Measurements from ENCODE around the gene STRADA. TPM values are rescaled to one million over a fixed set of nuclear protein-coding genes. Genes with fewer than 3 reads are reported as not detected.

STRADA gene
- 10 to 100 TPM; 15.7 to 37.1 TPM for total RNA-seq

- Histone ChIP-seq H3K9me3 (no peaks in the 10 kb centered on the region), H3K36me3 (peaks cover 0 to 5% of the 10 kb centered on the region in 2 donors), H3K4me1 (replicated peaks) (no peaks in the 10 kb centered on the region), H3K4me3 (peak within 1 kb of the TSS; percentile 77 to 89), H3K27me3 (replicated peaks; ENCODE audit: insufficient read depth) (no peaks in the 10 kb centered on the region), H3K27ac (peak within 1 kb of the TSS; percentile 99)
- peak; percentile 91 for TF ChIP-seq POLR2A (IDR thresholded peaks at IDR 0.05)
- TF ChIP-seq CTCF (IDR thresholded peaks at IDR 0.05): peak in 1 of 4 experiments; percentile 12
- peak; percentile 98 for TF ChIP-seq POLR2AphosphoS5 (IDR thresholded peaks at IDR 0.05)
- intact Hi-C loops (cut with DNase I): no loop called here
- 0% methylated on average over 61 of the region's 61 CpGs for WGBS
- peak; percentile 100 for DNase-seq (ENCODE audit: low spot score)
Measured at GRCh38 chr17:63741408-63742173, at the start of gene STRADA. TSS of gene STRADA (minus strand) at chr17:63741799. CDS start at chr17:63728369, 13,430 bp downstream.

- H3K9me3 ChIP-seq: no peaks in the 10 kb centered on the region
- WGBS: 94% methylated on average over 6 of the region's 6 CpGs
Measured at GRCh38 chr17:63790057-63790456, 48.5 kb upstream of the STRADA start.

GRCh38 chr17:63786971-63787711 lies 45.5 kb upstream of the STRADA start:
- no peak overlapping the region for H3K4me3 ChIP-seq
- WGBS: 96% methylated on average over 13 of the region's 13 CpGs
- peaks cover 0 to 3% of the 10 kb centered on the region in 2 donors for H3K36me3 ChIP-seq
- TF ChIP-seq POLR2AphosphoS5 (IDR thresholded peaks at IDR 0.05) (no peak), CTCF (IDR thresholded peaks at IDR 0.05) (no peak), POLR2A (IDR thresholded peaks at IDR 0.05) (no peak)
- no peaks in the 10 kb centered on the region for H3K9me3 ChIP-seq
- H3K27ac ChIP-seq: no peak overlapping the region
- DNase-seq (ENCODE audit: low spot score): no peak
- no peaks in the 10 kb centered on the region for H3K4me1 ChIP-seq (replicated peaks)
- H3K27me3 ChIP-seq (replicated peaks; ENCODE audit: insufficient read depth): no peaks in the 10 kb centered on the region
- intact Hi-C loops (cut with DNase I): no loop called here

More at GRCh38 chr17:63790057-63790456, 48.5 kb upstream of the STRADA start:
- Histone ChIP-seq H3K4me3 (no peak overlapping the region), H3K27me3 (replicated peaks; ENCODE audit: insufficient read depth) (no peaks in the 10 kb centered on the region), H3K4me1 (replicated peaks) (no peaks in the 10 kb centered on the region), H3K27ac (no peak overlapping the region), H3K36me3 (peaks cover 0 to 7% of the 10 kb centered on the region in 2 donors)
- intact Hi-C loops (cut with DNase I): no loop called here
- TF ChIP-seq POLR2A (IDR thresholded peaks at IDR 0.05) (no peak), CTCF (IDR thresholded peaks at IDR 0.05) (no peak), POLR2AphosphoS5 (IDR thresholded peaks at IDR 0.05) (no peak)
- no peak for DNase-seq (ENCODE audit: low spot score)

GRCh38 chr17:63786117-63786516 lies 44.5 kb upstream of the STRADA start:
- no peaks in the 10 kb centered on the region for H3K9me3 ChIP-seq
- TF ChIP-seq POLR2AphosphoS5 (IDR thresholded peaks at IDR 0.05) (no peak), CTCF (IDR thresholded peaks at IDR 0.05) (no peak), POLR2A (IDR thresholded peaks at IDR 0.05) (no peak)
- WGBS: 92% methylated on average over 1 of the region's 1 CpG
- no peak overlapping the region for H3K4me3 ChIP-seq
- H3K4me1 ChIP-seq (replicated peaks): peaks cover under 1% of the 10 kb centered on the region
- no peak for DNase-seq (ENCODE audit: low spot score)
- H3K27ac ChIP-seq: no peak overlapping the region
- peaks cover 0 to 3% of the 10 kb centered on the region in 2 donors for H3K36me3 ChIP-seq
- intact Hi-C loops (cut with DNase I): no loop called here
- no peaks in the 10 kb centered on the region for H3K27me3 ChIP-seq (replicated peaks; ENCODE audit: insufficient read depth)
